ENCODE measurements around the gene INSR.
A peak's percentile ranks its signal among the peaks of the same experiment; 100 is the strongest.

INSR gene

GRCh38 chr19:7258041-7258839, 36.0 kb downstream of the INSR start:
- DNase-seq (ENCODE audit: low spot score): no peak

GRCh38 chr19:7257148-7258040, 36.8 kb downstream of the INSR start:
- no peak for DNase-seq (ENCODE audit: low spot score)

GRCh38 chr19:7255631-7256030, 38.6 kb downstream of the INSR start:
- DNase-seq (ENCODE audit: low spot score): no peak

- no peak for DNase-seq (ENCODE audit: low spot score)
Observed at GRCh38 chr19:7255119-7255518, 39.1 kb downstream of the INSR start.

- DNase-seq (ENCODE audit: low spot score): no peak
Observed at GRCh38 chr19:7254590-7254989, 39.6 kb downstream of the INSR start.

GRCh38 chr19:7252364-7252763, 41.9 kb downstream of the INSR start:
- no peak for DNase-seq (ENCODE audit: low spot score)

GRCh38 chr19:7251494-7251893, 42.7 kb downstream of the INSR start:
- no peak for DNase-seq (ENCODE audit: low spot score)

GRCh38 chr19:7250951-7251350, 43.3 kb downstream of the INSR start:
- no peak for DNase-seq (ENCODE audit: low spot score)

- no peak for DNase-seq (ENCODE audit: low spot score)
Observed at GRCh38 chr19:7250057-7250596, 44.1 kb downstream of the INSR start.

GRCh38 chr19:7247155-7247554, 47.1 kb downstream of the INSR start:
- no peak for DNase-seq (ENCODE audit: low spot score)

GRCh38 chr19:7246601-7247000, 47.6 kb downstream of the INSR start:
- DNase-seq (ENCODE audit: low spot score): no peak

- peak; percentile 52 for DNase-seq (ENCODE audit: low spot score)
Observed at GRCh38 chr19:7242601-7243258, 51.5 kb downstream of the INSR start.

- no peak for DNase-seq (ENCODE audit: low spot score)
Observed at GRCh38 chr19:7238051-7238450, 56.2 kb downstream of the INSR start.

GRCh38 chr19:7236153-7236552, 58.1 kb downstream of the INSR start:
- DNase-seq (ENCODE audit: low spot score): no peak

GRCh38 chr19:7230826-7231225, 63.4 kb downstream of the INSR start:
- peak; percentile 55 for DNase-seq (ENCODE audit: low spot score)

- DNase-seq (ENCODE audit: low spot score): no peak
Observed at GRCh38 chr19:7229735-7230134, 64.5 kb downstream of the INSR start.

GRCh38 chr19:7228935-7229541, 65.2 kb downstream of the INSR start:
- no peak for DNase-seq (ENCODE audit: low spot score)

- DNase-seq (ENCODE audit: low spot score): no peak
Observed at GRCh38 chr19:7227735-7228134, 66.5 kb downstream of the INSR start.

GRCh38 chr19:7227149-7227548, 67.1 kb downstream of the INSR start:
- peak; percentile 50 for DNase-seq (ENCODE audit: low spot score)

- DNase-seq (ENCODE audit: low spot score): no peak
Observed at GRCh38 chr19:7226739-7227138, 67.5 kb downstream of the INSR start.

- no peak for DNase-seq (ENCODE audit: low spot score)
Observed at GRCh38 chr19:7225741-7226140, 68.5 kb downstream of the INSR start.

- DNase-seq (ENCODE audit: low spot score): no peak
Observed at GRCh38 chr19:7224995-7225394, 69.2 kb downstream of the INSR start.

Data from pons (tissue), 1 donor.